Lung (tissue), 12 donors: ENCODE data around the gene ANKRD33. TPM values are rescaled to one million over a fixed set of nuclear protein-coding genes. Genes with fewer than 3 reads are reported as not detected.

ENCODE experiments used
- ATAC-seq: fragments of 200-7000 bp; cut with Tn5 transposase; one replicate; pipeline ENCODE4 v1.9.1; 2020; ENCODE audit warnings: moderate number of reproducible peaks; ENCODE audit not compliant: insufficient read depth, low FRiP score
- DNase-seq, 3 donors: peaks; one replicate each; pipeline ENCODE4 v3.0.0-alpha.2; 2013 to 2017
- H3K27ac ChIP-seq, 2 donors: one replicate each; pipeline ENCODE4 v1.5.1; 2013; ENCODE audit warnings: mild to moderate bottlenecking in 2 of 2, moderate library complexity in 2 of 2, control low read depth in 1 of 2, inconsistent platforms in 1 of 2, low read depth in 1 of 2, low read length in 1 of 2
- H3K27me3 ChIP-seq, 3 donors: one replicate each; pipeline ENCODE4 v1.5.1; 2013; ENCODE audit warnings: low read length in 2 of 3; ENCODE audit not compliant: control insufficient read depth in 3 of 3, insufficient read depth in 3 of 3
- H3K36me3 ChIP-seq, 4 donors: one replicate each; pipeline ENCODE4 v1.5.1; 2013; ENCODE audit warnings: low read length in 4 of 4, mild to moderate bottlenecking in 1 of 4, moderate library complexity in 1 of 4; ENCODE audit not compliant: control insufficient read depth in 4 of 4, insufficient read depth in 4 of 4
- H3K4me1 ChIP-seq, 5 donors: one replicate each; pipeline ENCODE4 v1.5.1; 2013; ENCODE audit warnings: low read length in 5 of 5, mild to moderate bottlenecking in 2 of 5, moderate library complexity in 1 of 5; ENCODE audit not compliant: control insufficient read depth in 5 of 5, insufficient read depth in 5 of 5
- H3K4me3 ChIP-seq: one replicate; pipeline ENCODE4 v1.5.1; 2013; ENCODE audit warnings: mild to moderate bottlenecking, control low read depth, moderate library complexity
- H3K9ac ChIP-seq, 2 donors: one replicate each; pipeline ENCODE4 v1.5.1; 2013; ENCODE audit warnings: low read length in 2 of 2, control low read depth in 1 of 2; ENCODE audit not compliant: insufficient read depth in 1 of 2
- H3K9me3 ChIP-seq, 4 donors: one replicate each; pipeline ENCODE4 v1.5.1; 2013; ENCODE audit warnings: low read length in 3 of 4, mild to moderate bottlenecking in 1 of 4, moderate library complexity in 1 of 4; ENCODE audit not compliant: control insufficient read depth in 4 of 4, insufficient read depth in 3 of 4
- WGBS, 2 donors: extraction: QIAGEN DNeasy Blood & Tissue Kit; methylation state at CpG; one replicate each; pipeline ENCODE4 v1.1.7; 2013; 5-methylcytosine and 5-hydroxymethylcytosine counted together
- polyA plus RNA-seq, 2 donors: library from polyadenylated mRNA; stranded (reverse); fragments of 200-250 nt; gene quantifications; one replicate each; pipeline ENCODE4 v1.2.1, GENCODE V29; 2013
- total RNA-seq, 2 donors: library from RNA; depleted of rRNA in 1 of 2; stranded (reverse); fragments of >200 nt in 1 of 2; gene quantifications; one replicate each; pipeline ENCODE4 v1.2.1, GENCODE V29; 2014 to 2021
- TF ChIP-seq, protein P1 (sequence below): IDR thresholded peaks from 2 replicates; pipeline ENCODE4 v1.5.1; 2012; ENCODE audit warnings: mild to moderate bottlenecking; ENCODE audit errors: control extremely low read depth, extremely low read depth
- donor health status: control.
- donor health status: control.
- donor health status: Bipolar disorder and iron deficiency.
- donor health status: healthy.
- donor health status: DM: yes; HTN: yes; CAD: no.

ANKRD33 gene
- total and polyA plus RNA-seq, 4 donors: 0.14 to 0.50 (median 0.23) TPM

DNA sequence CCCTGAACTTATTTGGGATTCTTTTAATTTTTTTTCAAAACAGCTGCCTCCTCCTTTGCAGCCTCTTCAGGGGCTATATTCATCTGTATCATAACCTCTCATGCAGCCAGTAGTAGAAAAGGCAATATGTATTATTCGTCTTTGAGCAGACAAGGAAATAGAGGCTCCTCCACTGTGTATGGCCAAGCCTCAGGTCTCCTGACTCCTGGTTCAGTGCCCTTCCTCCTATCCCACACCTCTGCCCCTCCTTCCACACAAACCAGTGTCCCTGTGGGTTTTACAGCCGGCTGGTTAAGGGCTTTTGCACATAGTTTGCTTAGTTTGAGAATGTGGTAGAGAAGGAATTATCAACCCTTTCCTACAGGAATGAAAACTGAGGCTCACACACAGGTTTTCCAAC lies 10.6 kb downstream of the ANKRD33 start:
- WGBS, 2 donors: 68 to 82% methylated on average over 2 of the region's 2 CpGs
- H3K27ac ChIP-seq: peak overlapping the region in 1 of 2 donors; percentile 71
- no peak for ATAC-seq

DNA sequence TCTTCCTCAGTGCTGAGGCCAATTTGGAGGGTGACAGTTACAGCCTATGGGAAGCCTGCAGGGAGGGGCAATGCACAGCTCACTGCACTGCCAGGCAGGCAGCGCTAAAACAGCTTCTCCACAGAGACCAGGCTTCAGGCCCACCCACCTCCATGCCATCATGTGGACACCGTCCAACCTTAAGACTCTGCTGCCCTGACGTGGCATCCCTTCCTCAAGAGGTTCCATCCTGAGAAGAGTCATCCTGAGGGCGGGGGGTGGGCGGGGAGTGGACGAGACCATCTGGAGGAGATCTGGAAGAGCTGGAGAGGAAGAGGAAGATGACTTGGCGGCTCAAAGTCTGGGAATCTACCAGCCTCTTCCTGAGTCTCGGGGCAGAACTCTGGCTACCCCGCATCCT lies 11.0 kb downstream of the ANKRD33 start:
- TF ChIP-seq, protein P1, sequence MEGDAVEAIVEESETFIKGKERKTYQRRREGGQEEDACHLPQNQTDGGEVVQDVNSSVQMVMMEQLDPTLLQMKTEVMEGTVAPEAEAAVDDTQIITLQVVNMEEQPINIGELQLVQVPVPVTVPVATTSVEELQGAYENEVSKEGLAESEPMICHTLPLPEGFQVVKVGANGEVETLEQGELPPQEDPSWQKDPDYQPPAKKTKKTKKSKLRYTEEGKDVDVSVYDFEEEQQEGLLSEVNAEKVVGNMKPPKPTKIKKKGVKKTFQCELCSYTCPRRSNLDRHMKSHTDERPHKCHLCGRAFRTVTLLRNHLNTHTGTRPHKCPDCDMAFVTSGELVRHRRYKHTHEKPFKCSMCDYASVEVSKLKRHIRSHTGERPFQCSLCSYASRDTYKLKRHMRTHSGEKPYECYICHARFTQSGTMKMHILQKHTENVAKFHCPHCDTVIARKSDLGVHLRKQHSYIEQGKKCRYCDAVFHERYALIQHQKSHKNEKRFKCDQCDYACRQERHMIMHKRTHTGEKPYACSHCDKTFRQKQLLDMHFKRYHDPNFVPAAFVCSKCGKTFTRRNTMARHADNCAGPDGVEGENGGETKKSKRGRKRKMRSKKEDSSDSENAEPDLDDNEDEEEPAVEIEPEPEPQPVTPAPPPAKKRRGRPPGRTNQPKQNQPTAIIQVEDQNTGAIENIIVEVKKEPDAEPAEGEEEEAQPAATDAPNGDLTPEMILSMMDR: no peak
- Histone ChIP-seq H3K4me1 (peaks cover 0 to 14% (median 0%) of the 10 kb centered on the region in 5 donors), H3K9ac (no peak overlapping the region), H3K4me3 (no peak overlapping the region), H3K36me3 (no peaks in the 10 kb centered on the region), H3K27me3 (no peaks in the 10 kb centered on the region), H3K27ac (peak overlapping the region in 1 of 2 donors; percentile 71), H3K9me3 (no peaks in the 10 kb centered on the region)
- no peak for ATAC-seq
- no peak for DNase-seq
- WGBS, 2 donors: 56 to 64% methylated on average over 9 of the region's 9 CpGs

More for the DNA sequence above, 10.6 kb downstream of the ANKRD33 start:
- no peaks in the 10 kb centered on the region for H3K27me3 ChIP-seq
- peaks cover 0 to 14% (median 0%) of the 10 kb centered on the region in 5 donors for H3K4me1 ChIP-seq
- no peaks in the 10 kb centered on the region for H3K9me3 ChIP-seq
- H3K4me3 ChIP-seq: no peak overlapping the region
- H3K36me3 ChIP-seq: no peaks in the 10 kb centered on the region
- TF ChIP-seq, protein P1: no peak
- no peak overlapping the region for H3K9ac ChIP-seq
- DNase-seq: no peak

DNA sequence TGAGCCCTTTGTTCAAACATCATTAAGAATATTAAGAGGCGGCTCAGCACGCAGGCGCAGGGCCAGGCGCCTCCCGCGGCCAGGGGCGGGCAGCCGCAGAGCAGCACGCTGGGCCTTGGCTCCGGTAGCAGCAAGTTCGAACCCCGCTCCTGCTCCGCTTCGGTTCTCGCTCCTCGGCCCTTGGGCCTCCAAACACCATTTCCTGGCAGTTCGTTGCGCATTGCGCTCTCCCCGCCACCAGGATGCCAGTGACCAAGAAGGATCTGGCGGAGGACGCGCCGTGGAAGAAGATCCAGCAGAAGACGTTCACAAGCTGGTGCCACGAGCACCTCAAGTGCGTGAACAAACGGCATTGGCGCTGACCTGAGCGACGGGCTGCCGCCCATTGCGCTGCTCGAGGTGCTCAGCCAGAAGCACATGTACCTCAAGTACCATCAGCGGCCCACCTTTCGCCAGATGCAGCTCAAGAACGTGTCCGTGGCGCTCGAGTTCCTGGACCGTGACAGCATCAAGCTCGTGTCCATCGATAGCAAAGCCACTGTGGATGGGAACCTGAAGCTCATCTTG lies 12.5 kb downstream of the ANKRD33 start:
- H3K36me3 ChIP-seq: no peaks in the 10 kb centered on the region
- DNase-seq (no peak), ATAC-seq (no peak)
- peak overlapping the region in 1 of 2 donors; percentile 13 for H3K27ac ChIP-seq
- H3K27me3 ChIP-seq: no peaks in the 10 kb centered on the region
- peaks cover 0 to 19% (median 4%) of the 10 kb centered on the region in 5 donors for H3K4me1 ChIP-seq
- no peak overlapping the region for H3K9ac ChIP-seq
- TF ChIP-seq, protein P1: no peak
- H3K9me3 ChIP-seq: no peaks in the 10 kb centered on the region
- H3K4me3 ChIP-seq: no peak overlapping the region
- 95 to 96% methylated on average over 43 of the region's 43 CpGs for WGBS, 2 donors
